HG02678 (cell line): Measurements from ENCODE around the gene CYP46A1.

ENCODE experiments used
- ATAC-seq: cut with Tn5 transposase; IDR thresholded peaks from one replicate; pipeline ENCODE4 v1.9.1; 2021; ENCODE audit warnings: mild to moderate bottlenecking, moderate library complexity; ENCODE audit not compliant: unreplicated experiment

Gene CYP46A1

DNA sequence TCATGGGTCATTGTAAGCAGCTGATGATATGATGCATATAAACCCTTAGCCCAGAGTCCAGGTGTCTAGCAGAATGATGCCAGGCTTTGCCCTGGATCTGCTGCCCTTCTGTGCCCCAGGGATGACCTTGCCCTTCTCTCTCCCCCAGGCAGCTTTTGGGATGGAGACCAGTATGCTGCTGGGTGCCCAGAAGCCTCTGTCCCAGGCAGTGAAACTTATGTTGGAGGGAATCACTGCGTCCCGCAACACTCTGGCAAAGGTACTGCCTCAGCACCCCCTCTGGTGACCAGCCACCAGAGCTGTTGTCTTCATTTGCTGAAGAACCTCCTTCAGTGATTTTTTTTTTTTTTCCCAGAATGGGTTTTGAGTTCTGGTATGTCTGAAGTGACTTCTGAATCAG is 23.3 kb downstream of the CYP46A1 start:
- ATAC-seq: no peak

- ATAC-seq: no peak
Measured at GRCh38 chr14:99707921-99708320, 23.8 kb downstream of the CYP46A1 start.

DNA sequence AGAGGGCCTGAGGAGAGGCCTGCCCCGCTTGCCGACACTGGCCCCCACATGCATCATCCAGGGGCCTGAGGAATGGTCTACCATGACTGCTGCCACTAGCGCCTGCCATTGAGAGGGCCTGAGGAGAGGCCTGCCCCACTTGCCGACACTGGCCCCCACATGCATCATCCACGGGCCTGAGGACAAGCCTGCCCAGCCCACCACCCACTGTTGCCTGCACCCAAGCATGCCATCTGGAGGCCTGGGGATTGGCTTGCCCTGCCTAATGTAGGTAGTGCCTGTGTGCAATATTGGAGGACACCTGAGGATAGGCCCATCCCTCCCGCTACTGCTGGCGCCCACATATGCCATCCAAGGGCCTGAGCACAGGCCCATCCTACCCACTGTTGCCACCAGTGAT is 24.4 kb downstream of the CYP46A1 start:
- no peak for ATAC-seq

GRCh38 chr14:99713972-99714371 is 29.9 kb downstream of the CYP46A1 start:
- no peak for ATAC-seq

DNA sequence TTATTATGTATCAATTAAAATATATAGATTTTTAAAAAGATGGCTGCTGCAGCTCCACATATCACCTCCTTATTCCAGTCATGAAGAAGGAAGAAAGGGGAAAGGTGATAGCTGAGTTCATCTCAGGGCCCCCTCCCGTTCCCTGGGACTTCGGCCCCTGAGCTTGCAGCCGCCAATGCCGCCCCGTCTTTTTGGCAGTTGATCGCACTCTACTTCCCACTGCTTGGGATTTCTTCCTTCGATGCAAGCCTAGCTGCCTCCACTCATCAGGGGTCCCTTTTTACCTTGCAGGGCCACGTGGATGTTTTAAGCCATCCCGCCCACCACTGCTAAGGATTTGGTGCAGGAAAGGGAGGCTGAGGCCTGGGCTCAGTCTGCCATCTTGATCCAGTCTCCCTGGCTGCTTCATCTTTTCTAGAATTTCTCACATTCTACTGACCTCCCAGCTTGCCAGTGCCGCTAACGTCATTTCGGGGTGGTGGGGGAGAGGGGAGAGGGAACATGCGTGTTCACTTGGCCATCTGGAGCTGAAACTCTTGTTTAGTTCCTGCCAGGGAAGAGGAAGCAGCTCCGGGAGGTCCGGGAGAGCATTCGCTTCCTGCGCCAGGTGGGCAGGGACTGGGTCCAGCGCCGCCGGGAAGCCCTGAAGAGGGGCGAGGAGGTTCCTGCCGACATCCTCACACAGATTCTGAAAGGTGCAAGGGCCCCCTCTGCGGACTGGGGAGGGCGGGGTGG is 31.3 kb downstream of the CYP46A1 start:
- no peak for ATAC-seq

DNA sequence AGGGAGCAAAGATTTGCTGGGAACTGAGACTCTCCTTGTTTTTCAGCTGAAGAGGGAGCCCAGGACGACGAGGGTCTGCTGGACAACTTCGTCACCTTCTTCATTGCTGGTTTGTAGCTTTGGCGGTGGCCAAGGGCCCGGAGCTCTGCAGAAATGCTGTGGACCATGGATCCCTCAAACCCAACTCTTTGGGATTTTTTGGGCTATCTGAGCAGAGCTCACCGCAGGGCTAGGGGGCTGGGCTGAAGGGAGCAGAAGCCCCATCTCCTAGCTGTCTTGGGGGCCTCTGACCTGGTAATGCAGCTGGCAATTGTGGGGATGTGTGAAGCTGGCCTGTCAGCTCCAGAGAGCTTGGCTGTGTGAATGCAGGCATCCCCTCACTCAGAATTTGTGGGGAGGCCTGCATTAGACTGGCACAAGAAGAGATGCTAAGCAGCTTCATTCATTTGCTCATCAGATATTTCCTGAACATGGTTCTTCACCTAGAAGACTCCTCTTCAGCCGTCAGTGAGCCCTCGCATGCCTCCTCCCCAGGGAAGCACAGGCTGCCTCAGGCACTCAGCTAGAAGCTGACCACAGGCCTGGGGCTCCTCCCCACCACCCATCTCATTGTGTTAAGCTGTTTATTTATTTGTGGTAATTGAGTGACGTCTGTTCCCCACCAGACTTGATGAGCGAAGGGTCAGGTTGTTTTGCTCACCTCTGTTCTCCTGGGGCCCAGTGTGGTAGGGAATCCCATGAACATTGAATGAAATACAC is 32.2 kb downstream of the CYP46A1 start:
- ATAC-seq: no peak

- ATAC-seq: no peak
Measured at GRCh38 chr14:99716850-99717681, 33.0 kb downstream of the CYP46A1 start.

DNA sequence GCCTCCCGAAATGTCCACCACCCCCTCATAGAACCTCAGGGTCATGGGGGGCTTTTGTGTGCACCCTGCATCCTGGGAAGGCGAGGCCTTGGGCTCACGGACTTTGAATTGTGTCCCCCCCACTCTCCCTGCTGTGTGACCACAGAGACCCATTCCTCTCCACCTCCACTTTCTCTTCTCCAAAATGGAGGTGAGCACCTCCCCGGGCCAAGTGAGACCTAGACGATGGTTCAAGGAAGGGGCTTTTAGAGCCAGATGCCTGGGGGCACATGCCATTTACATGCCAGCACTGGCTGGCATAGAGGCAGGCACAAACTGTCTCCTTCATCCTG is 33.5 kb downstream of the CYP46A1 start:
- ATAC-seq: no peak

- peak; percentile 81 for ATAC-seq
Measured at GRCh38 chr14:99718031-99718810, 34.1 kb downstream of the CYP46A1 start.

DNA sequence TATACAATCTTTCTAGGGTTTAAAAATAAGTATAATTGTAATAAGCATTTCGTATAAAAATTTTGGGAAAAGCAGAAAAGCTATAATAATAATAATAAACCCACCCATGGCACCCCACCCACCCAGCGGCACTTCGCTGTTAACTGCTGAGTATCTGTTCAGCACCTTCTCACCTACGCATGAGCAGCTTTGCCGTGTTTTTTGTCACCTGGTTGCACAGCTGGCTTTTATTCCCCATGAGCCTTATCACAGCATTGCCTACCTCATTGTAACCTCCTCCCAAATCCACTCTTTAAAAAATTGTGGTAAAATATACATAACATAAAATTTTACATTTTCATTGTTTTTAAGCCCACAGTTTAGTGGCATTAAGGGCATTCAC is 34.7 kb downstream of the CYP46A1 start:
- peak; percentile 45 for ATAC-seq

GRCh38 chr14:99720941-99721791 is 37.1 kb downstream of the CYP46A1 start:
- ATAC-seq: no peak

GRCh38 chr14:99721792-99722516 is 37.9 kb downstream of the CYP46A1 start:
- ATAC-seq: no peak

DNA sequence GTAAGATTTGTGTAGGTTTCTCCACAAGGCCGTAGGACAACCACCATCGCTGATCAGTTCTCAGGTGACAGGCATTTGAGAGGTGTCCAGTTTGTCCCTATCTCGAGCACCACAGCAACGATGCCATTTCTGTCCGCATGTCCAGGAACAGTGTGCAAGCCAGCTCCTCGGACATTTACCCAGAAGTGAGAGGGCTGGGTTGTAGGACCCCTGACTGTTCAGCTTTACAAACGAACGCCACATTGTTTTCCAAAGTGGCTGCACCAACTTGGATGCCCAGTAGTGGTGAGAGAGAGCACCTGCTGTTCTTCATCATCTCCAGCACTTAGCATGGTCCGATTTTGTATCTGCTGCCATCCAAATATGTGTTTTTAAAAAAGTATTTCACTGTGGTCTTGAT is 38.6 kb downstream of the CYP46A1 start:
- ATAC-seq: no peak

DNA sequence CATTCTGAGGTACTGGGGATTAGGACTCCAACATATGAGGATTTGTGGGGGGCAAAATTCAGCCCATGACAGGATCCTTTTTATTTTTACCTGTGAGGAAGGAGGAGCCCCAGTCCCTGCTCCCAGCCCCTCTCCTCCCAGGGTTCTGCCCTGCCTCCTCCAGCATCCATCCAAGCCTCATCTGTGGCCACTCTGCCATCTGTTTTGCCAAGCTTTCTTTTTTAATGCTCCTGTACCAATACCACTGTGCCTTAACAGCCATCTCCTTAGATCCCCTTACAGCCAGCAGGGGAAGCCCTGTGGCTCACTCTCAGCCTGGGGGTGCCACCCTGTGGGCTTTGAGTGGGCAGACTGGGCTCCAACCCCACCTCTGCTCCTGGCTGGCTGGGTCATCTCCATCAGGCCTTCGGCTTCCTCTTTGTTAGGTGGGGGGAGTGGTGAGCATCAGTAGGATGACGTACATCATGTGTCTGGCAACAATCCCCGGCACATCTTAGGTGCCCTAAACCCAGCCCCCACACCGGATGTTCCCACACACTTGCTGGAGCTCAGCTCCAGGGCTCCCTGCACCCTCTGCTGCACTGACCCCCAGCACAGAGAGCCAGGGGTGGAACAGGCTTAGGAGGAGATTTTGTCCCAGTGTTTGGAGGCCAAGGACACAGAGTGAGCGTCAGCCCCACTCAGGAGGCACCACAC is 40.2 kb downstream of the CYP46A1 start:
- ATAC-seq: no peak

DNA sequence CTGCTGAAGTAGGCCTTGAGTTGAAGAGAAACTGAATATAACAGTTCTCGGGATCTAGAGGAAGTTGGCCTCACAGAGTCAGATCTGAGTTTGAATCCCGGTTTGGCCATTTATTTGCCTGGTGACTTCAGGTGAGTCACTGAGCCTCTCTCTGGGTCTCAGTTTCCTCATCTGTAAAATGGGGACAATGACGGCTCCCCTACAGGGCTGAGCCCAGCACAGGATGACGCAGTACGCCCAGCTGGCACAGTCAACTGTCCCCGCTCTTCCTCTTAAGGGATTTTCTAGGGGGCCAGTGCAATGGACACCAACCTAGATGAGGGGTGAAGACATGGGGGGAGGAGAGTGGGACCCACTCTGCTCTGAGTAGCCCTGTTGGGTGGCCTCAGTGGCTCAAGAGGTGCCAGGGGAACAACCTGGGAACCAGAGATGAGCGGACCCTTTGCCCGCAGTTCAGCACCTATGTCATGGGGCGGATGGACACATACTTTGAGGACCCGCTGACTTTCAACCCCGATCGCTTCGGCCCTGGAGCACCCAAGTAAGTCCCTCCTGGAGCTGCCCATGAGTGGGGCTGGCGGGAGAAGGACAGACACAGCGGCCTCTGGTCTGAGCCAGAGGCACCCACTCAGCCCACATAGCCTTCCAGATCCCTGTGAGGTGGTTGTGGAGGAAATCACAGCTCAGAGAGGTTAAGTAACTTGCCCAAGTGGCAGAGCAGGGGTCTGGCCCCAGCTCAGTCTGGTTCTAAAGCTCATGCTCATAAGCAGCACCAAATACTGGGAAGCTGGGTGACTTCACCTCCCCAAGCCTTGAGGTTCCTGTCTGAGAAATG is 41.1 kb downstream of the CYP46A1 start:
- no peak for ATAC-seq

- no peak for ATAC-seq
Measured at GRCh38 chr14:99725774-99726537, 41.9 kb downstream of the CYP46A1 start.

GRCh38 chr14:99726538-99727095 is 42.5 kb downstream of the CYP46A1 start:
- no peak for ATAC-seq
